Measurements from ENCODE around the gene KLHL5.

Gene KLHL5

GRCh38 chr4:39046249-39046648 lies 15.8 kb upstream of the KLHL5 start:
- Histone ChIP-seq H3K9me3 (no peaks in the 10 kb centered on the region), H3K4me3 (ENCODE audit: low read depth, low read length) (no peak overlapping the region), H3K27me3 (no peaks in the 10 kb centered on the region), H3K4me1 (peaks cover 6% of the 10 kb centered on the region), H3K36me3 (no peaks in the 10 kb centered on the region)
- no peak for TF ChIP-seq CTCF (IDR thresholded peaks at IDR 0.05; ENCODE audit: low read depth, low read length)
- no peak for DNase-seq

- no peak for TF ChIP-seq CTCF (IDR thresholded peaks at IDR 0.05; ENCODE audit: low read depth, low read length)
- Histone ChIP-seq H3K9me3 (no peaks in the 10 kb centered on the region), H3K36me3 (no peaks in the 10 kb centered on the region), H3K27me3 (no peaks in the 10 kb centered on the region), H3K4me3 (ENCODE audit: low read depth, low read length) (no peak overlapping the region), H3K4me1 (peaks cover 6% of the 10 kb centered on the region)
- DNase-seq = no peak
Observed at GRCh38 chr4:39047681-39048080, 14.4 kb upstream of the KLHL5 start.

- H3K4me1 ChIP-seq = peaks cover 5% of the 10 kb centered on the region
- no peaks in the 10 kb centered on the region for H3K27me3 ChIP-seq
- DNase-seq = no peak
- no peaks in the 10 kb centered on the region for H3K9me3 ChIP-seq
- no peaks in the 10 kb centered on the region for H3K36me3 ChIP-seq
- no peak overlapping the region for H3K4me3 ChIP-seq (ENCODE audit: low read depth, low read length)
- TF ChIP-seq CTCF (IDR thresholded peaks at IDR 0.05; ENCODE audit: low read depth, low read length) = no peak
Observed at GRCh38 chr4:39048311-39048710, 13.7 kb upstream of the KLHL5 start.

- Histone ChIP-seq H3K27me3 (no peaks in the 10 kb centered on the region), H3K36me3 (no peaks in the 10 kb centered on the region), H3K4me3 (ENCODE audit: low read depth, low read length) (no peak overlapping the region), H3K9me3 (no peaks in the 10 kb centered on the region), H3K4me1 (no peaks in the 10 kb centered on the region)
- DNase-seq = no peak
- no peak for TF ChIP-seq CTCF (IDR thresholded peaks at IDR 0.05; ENCODE audit: low read depth, low read length)
Observed at GRCh38 chr4:39050590-39050989, 11.4 kb upstream of the KLHL5 start.

GRCh38 chr4:39051492-39051891 lies 10.5 kb upstream of the KLHL5 start:
- no peak for DNase-seq
- no peaks in the 10 kb centered on the region for H3K27me3 ChIP-seq
- no peaks in the 10 kb centered on the region for H3K9me3 ChIP-seq
- H3K4me1 ChIP-seq = no peaks in the 10 kb centered on the region
- H3K4me3 ChIP-seq (ENCODE audit: low read depth, low read length) = no peak overlapping the region
- TF ChIP-seq CTCF (IDR thresholded peaks at IDR 0.05; ENCODE audit: low read depth, low read length) = no peak
- no peaks in the 10 kb centered on the region for H3K36me3 ChIP-seq

- DNase-seq = no peak
- Histone ChIP-seq H3K4me1 (no peaks in the 10 kb centered on the region), H3K36me3 (no peaks in the 10 kb centered on the region), H3K9me3 (no peaks in the 10 kb centered on the region), H3K4me3 (ENCODE audit: low read depth, low read length) (no peak overlapping the region), H3K27me3 (no peaks in the 10 kb centered on the region)
- TF ChIP-seq CTCF (IDR thresholded peaks at IDR 0.05; ENCODE audit: low read depth, low read length) = no peak
Observed at GRCh38 chr4:39053983-39054382, 8.0 kb upstream of the KLHL5 start.
